NCI-H226 (cell line): ENCODE measurements around the gene OBSL1.
A peak's percentile ranks its signal among the peaks of the same experiment; 100 is the strongest.

Experiments used
- DNase-seq: peaks from one replicate; pipeline ENCODE4 v3.0.0-alpha.2; 2015

Gene OBSL1

DNA sequence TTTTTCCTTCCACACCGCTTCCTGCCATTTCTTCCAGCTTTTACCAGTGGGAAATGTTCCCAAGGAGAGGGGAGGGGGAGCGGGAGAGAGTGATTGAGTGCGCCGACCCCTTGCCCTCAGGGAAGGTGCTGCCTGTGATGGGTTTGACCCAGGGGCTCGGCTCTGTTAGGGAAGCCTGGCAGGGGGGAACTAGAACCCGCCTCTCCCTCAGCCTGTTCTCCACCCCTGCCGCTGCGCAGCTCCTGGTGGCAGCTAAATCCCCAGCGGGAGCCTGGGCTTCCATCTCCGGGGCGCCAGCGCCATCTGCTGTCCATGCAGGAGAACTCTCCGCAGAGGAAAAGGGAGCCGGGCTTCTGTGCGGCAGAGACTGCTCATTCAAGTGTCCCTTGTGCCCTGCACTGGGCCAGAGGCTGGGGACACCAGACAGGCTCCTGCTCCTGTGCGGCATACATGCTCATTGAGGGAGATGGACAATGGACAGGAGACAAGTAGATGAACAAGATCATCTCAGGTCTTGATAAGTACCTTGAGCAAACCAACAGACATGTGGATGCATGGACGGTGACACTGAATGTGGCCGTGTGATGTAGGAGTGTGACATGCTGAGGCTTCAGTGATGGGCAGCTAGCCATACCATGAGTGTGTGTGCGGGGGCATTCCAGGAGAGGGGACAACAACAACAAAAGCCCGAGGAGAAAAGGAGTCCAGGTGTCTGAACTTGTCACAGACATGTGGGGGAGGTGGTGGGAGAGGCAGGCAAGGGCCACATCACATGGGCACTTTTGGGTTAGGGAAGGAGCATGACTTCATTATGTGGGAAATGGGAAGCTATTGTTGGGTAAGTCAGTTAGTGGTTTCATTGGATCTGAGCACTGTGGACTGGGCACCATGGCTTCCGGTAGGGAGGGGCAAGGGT, 41.0 kb downstream of the OBSL1 start:
- peak; percentile 64 for DNase-seq

DNA sequence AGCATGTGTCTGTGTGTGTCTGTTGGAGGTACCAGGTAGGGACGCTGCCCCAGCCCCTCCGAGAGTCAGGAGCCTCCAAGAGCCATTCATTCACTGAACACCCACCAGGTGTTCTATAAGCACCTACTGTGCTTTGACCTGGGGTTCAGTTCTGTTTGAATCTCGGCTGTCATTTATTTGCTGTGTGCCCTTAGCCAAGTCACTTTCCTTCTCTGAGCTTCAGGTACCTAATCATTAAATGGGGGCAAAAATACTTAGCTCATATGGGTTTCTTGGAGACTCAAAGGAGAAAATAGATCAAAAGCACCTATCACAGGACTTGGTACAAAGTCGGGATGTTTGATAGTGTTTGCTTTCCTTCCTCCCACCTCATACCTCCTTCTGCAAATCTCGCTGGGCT, 43.9 kb downstream of the OBSL1 start:
- DNase-seq = no peak

DNA sequence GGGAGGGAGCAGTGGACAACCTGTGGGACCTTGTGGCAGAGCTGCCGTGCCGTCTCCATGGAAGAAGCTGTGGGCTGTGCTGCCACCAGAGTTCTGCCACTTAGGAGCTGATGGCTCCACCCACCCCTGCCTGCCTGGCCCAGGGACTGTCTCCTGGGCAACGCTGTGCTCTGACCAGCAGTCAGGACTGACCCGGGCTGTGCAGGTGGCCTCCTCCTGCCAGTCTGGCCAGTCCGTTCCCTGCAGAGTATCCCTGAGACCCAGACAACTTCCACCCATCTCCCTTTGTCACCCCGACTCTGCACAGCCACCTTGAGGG, 44.3 kb downstream of the OBSL1 start:
- no peak for DNase-seq

DNA sequence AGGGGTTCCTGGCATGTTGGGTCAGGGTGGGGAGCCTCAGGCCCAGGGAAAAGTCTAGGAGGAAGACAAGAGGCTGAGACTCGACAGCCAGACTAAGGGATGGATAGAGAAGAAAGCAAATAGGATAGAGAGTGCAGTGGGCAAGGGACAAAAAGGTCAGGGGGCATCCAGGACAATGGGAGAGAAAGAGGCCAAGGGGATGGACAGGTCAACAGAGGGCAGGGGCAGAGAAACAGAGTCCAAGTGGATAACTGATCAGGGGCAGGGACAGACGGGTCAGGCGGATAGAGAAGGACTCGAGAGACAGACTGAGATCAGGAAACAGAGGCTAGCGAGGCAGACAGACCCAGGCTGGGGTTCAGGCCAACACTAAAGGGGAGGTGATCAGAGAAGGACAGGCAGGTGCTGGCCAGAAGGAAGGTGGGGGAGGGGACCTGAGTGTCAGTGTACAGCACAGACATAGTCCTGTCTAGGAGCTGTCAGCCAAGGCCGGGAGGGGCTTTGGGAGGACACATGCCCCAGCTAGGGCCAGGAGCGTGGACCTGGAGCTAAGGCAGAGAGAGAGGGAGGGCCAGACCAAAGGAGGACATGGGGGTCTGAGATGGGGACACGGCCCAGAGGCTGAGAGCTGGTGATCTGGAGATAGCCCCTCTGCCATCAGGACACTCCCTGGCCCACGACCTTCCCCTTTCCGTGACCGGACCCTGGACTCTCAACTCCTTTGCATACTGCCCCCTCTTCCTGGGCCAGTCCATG, 44.8 kb downstream of the OBSL1 start:
- DNase-seq = no peak

DNA sequence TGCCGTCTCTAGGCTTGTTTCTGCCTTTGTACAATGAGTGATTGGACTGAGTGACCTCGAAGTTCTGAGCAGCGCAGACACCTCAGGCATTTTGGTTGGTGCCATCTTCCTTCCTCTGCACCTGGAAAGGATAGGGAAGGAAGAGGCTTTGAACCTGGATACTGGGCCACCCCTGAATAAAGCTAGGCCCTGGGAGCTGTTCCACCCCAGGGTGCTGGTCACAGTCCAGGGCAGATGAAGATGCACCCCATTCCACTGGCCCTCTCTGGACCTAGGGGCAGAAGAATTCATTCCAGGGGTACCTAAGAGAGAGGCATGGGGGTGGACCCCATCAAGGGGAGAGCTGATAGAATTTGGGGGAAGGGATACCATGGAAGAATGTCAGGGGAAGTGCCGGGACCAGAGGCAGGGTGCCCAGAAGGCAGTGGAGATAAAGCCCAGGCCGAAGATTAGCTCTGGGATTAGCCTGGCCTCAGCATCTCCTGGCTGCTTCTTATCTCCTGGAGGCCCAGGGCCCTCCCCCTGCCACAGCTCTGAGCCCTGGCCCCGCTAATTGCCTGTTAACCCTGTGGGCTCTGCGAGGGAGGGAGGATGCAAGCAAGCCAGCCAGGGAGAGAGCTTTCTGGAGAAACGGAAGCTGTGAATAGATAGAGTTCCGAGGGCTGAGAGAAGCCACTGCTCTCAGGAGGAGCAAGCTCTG, 45.7 kb downstream of the OBSL1 start:
- DNase-seq = peak; percentile 63

DNA sequence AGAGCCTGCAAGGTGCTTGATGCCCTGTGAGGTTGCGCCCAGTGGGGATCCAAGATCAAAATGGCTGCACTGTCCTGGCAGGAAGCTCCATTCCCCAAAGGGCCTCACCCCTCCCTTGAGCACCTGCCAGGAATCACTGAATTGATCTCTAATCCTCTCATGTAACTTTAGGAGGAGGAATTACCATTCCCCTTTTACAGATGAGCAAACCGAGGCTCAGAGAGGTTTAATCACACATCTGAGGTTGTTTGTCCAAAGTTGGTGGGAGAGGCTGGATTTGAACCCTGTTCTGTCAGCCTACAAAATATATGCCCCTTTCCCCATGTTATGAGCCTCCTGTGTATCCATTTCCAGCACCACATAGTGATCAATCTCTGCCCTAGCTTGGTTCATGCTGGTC, 46.5 kb downstream of the OBSL1 start:
- no peak for DNase-seq

DNA sequence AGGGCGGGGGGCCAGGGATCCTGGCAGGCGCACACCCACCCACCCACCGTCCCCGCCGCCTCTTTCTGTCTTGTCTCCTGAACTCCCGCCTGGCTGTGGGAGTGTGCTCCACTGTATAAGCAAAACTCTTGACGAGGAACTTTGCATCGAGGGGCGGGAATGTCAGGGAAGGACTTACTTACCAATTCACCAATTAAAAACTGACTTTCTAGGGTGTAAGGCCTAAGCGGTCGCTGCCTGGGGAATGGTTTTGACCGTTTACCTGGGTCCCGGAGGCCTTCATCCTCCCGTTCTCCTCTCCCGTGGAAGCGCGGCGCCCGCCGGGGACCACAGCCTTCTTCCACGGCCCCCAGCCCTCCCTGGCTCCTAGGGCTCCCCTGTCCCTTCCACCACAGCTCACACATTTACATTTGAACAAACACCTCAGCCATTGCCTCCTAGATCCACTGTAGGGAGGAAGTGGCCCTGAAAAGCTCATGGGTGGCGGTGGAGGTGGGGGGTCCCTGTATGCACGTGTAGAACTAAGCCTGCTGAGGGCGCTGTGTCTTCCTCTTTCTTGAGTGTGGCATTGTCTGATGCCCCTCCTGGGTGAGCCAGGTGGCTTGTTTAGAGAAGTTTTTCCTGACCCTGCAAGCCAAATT, 48.2 kb downstream of the OBSL1 start:
- DNase-seq = no peak

DNA sequence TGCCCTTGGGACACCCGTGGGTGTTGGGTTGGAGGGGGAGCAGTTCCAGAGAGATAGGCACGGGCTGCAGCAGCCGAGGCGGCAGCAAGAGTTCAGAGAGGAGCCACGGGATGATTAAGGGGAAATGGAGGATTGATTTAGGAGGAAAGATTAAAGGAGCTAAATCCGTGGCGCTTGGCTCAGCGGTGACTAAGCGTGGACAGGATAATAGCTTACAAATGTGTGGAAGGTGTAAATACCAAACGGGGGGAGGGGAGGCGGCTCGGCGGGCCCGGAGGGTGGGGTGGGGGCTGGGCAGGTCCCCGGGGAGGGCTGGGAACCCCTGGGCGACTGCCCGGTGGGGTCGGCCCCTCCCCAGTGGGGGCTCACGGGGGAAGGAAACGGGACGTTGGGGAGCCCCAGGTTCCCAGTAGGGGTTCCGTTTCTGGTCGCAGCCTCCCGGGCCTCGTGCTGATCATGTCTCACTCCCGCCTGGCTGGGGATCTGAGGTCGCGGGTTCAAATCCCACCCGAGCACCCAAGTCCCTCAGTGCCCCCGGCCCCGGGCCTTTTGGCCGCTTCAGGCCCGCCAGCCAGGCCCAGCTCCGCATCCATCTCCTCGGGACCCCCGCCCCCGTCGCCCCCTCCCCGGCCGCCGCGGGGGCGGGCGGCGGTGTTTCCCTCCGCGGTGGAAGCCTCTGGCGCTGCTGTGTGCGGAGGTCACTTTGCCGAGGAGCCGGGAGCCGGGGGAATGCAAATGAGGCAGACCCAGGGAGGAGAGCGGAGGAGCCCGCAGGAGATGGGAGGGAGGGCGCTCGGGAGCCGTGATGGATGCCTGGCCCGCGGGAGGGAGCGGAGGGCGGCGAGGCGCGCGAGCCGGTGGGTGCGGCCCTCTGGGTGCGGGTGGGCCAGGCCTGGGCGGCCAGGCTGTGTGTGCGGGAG, 49.0 kb downstream of the OBSL1 start:
- peak; percentile 77 for DNase-seq

DNA sequence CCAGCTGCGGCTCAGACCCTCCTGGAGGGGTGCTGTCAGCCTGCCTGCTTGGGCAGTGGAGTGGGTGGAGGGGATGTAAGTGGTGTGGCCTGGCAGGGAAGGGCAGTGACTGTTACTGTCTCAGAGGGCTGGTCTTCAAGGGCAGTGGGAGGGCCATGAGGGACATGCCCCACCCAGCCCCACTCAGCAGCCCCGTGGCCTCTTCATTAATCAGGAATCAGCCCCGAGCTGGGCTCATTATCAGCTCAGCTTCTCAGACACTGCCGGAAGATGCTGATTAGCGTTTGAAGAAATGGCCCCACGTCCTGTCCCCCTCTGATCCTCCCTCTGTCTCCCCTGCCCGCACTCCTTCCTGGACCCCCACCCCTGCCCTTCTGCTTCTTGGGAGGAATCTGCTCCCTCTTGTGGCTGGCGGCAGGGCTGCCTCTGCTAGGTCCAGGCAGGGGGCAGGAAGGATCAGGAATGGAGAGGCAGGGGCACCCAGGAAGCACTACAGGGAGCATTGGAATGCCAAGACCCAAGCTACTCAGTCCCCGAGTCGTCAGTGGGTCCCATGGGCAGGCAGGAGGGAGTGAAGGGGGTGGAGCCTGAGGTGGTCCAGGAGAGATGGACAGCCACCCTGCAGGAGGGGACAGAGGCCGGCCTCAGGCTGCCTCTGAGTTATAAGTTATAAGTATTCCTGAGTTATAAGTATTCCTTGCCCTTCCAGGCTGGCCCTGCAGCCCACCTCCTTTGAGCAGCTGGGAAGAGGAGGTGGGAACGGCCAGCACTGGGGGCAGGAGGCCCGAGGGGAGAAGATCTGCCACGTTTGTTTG, 50.1 kb downstream of the OBSL1 start:
- peak; percentile 63 for DNase-seq

DNA sequence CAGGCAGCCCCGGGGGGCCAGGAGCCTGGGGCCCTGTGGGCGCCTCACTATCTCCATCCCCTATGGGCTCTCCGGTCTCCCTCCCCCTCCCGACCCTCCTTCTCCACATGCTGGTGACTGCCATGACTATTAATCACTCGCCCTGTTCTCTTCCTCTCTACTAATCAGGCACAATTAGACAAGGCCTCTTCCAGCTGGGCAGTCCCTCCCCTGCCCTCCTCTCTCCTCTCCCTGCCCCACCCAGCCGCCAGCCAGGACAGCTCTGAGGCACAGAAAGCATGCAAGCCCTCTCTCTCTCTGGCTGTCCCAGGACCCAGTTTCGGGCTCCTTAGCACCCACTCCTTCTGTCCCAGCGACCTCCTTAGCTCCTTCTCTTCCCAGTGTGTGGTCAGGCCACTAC, 51.3 kb downstream of the OBSL1 start:
- no peak for DNase-seq

DNA sequence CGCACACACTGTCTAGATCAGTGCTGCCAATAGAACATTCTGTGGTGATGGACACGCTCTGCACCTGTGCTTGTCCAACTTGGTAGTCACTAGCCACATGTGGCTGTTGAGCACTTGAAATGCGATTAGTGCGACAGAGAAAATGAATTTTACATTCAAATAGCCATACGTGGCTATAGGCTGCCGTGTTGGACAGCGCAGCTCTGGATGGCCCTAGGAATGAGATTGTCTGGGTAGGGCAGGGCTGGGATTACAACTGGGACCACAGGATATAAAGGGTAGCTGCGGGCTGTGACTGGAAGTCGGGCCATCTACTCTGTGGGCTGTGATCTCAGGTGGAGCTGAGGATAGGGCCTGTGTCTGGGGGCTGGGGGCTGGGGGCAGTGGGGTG, 51.8 kb downstream of the OBSL1 start:
- DNase-seq = no peak

DNA sequence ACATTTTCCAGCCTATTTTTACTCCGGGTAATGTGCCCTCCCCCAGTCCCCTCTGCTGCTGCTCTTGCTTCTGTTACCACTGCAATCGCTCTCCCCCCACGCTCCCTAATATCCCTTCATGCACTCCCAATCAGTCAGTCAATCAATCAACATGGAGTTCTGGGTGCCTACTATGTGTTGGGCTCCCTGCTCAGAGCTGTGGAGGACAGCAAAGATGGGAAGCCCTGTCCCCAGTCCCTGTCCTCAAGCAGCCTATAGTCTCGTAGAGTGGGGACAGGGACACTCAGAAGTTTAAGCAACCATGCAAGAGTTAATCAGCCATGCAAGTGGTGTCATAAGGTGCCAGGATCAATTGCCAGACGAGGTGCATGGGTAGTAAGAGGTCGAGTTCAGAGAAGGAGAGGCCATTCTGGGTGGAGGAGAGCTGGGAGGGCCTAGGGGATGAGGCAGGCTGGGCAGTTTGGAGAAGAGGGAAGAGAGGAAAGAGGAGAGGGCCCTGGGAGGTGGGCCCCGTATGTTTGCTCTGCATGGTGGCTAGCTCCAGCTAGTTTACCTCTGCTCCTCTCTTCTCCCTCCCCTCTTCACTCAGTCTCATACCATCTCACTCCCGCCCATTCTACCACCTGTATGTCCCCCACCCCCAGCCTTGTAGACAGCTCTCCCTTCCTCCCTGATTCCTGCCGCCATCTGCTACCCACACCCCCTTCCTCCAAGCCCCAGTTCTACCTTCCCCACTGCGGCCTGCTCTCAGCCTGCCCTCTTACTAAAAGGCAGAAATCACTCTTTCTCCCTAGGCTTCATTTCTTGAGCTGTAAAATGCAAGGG, 53.2 kb downstream of the OBSL1 start:
- no peak for DNase-seq

DNA sequence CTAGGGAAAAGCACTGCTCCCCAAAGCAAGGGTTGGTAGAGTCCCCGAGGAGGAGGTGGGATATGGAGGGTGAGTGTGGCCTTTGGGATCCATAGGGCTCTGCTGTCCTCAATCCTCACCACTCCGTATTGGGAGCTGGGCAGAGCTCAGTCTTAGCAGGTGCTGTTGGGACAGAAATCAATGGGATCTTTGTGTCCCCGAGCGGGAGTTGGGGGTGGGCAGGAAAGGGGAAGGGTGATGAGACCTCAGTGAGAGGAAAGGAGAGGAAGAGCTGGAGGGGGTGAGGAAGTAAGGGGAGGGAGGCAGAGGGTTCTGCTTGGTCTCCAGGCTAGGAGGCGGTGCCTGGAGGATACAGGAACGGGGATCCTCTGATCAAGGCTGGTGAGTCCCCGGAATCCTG, 54.5 kb downstream of the OBSL1 start:
- DNase-seq = no peak

DNA sequence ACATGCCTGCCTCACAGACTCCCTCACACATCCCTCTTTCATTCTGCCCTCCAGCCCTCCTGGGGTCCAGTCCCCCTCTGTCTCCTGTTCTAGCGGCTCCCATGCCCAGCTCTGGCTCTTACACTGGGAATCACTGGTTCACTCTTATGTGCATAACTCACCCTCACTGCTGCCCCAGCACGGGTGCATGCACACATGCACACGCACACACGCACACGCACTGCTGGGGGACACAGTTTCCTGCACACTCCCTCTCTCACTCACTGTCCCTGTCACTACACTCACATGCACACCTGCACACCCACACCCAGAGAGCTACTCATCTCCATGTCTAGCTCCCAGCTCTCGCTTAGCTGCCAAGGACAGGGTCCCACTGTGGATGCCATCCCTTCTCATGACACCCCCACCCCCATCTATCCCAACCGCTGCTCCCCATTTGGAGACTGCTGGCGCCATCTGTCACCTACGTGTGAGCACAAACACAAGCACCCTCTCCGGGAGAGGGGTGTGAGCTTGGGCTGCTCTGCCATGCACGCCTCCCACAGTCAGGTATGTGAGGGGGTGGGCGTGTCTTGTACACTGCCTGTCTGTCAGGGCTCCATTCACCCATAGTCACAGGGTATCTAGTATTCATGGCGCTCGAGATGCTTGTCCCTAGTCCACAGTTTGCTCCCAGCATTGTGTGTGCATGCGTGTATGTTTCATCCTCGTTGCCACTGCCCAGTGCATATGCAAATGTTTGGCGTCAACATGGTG, 55.3 kb downstream of the OBSL1 start:
- no peak for DNase-seq

DNA sequence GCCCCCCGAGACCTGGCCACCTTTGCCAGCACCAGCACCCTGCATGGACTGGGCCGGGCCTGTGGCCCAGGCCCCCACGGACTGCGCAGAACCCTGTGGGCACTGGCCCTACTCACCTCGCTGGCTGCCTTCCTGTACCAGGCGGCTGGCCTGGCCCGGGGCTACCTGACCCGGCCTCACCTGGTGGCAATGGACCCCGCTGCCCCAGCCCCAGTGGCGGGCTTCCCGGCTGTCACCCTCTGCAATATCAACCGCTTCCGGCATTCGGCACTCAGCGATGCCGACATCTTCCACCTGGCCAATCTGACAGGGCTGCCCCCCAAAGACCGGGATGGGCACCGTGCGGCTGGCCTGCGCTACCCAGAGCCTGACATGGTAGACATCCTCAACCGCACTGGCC, 56.5 kb downstream of the OBSL1 start:
- no peak for DNase-seq

DNA sequence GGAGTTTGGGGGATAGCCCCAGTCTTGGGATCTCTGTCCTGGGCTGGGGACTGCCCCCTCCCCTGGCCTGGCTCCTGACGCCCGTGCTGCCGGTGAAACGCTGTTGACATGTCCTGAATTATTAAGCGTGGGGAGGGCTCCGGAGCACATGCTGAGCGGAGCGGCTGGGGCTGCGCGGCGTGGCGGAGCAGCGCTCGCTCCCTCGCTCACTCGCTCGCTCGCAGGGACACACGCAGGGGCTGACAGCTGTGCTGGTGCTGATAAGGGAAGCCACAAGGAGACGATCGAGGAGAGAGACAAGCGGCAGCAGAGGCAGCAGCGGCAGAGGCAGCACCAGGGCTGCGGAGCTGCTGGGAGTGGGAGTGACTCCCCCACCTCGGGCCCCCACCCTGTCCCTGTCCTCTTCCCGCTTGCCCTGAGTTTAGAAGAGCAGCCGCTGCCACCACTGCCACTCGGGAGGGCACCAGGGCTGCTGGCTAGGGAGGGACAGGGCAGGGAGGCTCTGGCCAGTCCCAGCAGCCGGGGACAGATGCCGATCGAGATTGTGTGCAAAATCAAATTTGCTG, 57.1 kb downstream of the OBSL1 start, which contains the start of gene ASIC4:
ASIC4 (plus strand) TSS at position 287 of the 566 bp plus-strand sequence; CDS start at position 530, 243 bp downstream.
- DNase-seq = no peak

DNA sequence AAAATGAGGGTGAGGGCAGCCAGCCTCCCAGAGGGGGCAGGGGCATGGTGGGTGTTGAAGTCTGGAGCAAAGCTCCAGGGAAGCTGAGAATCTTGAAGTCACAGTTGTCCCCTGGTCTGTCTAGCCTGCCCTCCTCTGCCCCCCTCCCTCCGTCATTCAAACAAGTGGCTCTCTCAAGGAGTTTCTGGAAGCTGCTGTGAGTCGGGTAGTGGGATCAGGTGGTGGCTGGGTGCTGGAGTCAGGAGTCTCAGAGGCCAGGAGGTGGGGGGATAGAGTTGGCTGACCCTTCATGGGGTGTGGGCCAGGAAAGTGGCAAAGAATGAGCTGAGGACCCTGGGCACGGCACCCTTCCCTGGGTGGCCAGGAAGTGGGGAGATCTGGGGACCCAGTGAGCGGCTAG, 57.6 kb downstream of the OBSL1 start:
- no peak for DNase-seq

DNA sequence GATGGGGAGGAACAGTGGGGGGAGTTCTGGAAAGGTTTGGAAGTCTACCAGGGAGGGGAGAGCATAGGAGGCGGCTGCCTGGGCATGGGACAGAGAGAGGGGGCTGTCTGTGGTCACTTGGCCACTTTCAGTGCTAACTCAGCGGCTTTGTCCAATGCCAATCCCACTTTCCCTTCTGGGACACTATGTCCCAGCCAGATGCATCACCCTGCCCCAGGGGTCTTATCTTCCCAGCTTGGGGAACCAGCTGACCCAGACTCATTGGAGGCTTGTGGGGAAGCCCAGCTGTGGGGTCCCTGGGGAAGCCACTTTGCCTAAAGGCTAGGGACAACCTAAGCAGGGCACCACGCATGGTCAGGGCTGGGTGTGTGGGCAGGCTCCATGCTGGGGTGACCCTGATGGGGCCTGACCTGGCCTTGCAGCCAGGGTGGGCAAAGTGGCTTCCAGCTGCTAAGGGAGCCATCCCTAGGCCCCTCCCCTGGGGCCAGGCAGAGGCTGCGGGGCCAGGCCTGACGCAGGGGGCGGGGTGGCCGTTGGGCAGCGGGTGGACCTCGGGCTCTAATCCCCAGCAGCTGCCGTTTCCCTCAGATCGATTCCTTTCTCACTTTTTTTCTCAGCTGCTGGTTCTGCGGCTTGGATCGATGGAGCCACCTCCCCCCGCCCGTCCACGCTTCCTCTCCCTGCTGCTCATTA, 58.7 kb downstream of the OBSL1 start:
- no peak for DNase-seq
